ENCODE measurements around the gene TIMM23B.
"Not testable (repeated sequence)": the region's sequence is repeated elsewhere in the genome, so short reads cannot be mapped to it uniquely, and the experiment has no call there.

TIMM23B gene

GRCh38 chr10:49943607-49944006 lies 1.8 kb downstream of the TIMM23B start:
- not testable (repeated sequence) for H2AFZ ChIP-seq (ENCODE audit: low read depth, low read length); H3K27me3 ChIP-seq (ENCODE audit: insufficient read depth, low read length); H3K4me1 ChIP-seq (ENCODE audit: insufficient read depth, low read length); H3K9me3 ChIP-seq (ENCODE audit: low read length); H3K4me3 ChIP-seq (ENCODE audit: low read length); H3K36me3 ChIP-seq (ENCODE audit: insufficient read depth, low read length)

- H3K4me1 ChIP-seq (ENCODE audit: insufficient read depth, low read length); H3K4me3 ChIP-seq (ENCODE audit: low read length); H3K9me3 ChIP-seq (ENCODE audit: low read length); H3K27me3 ChIP-seq (ENCODE audit: insufficient read depth, low read length); H2AFZ ChIP-seq (ENCODE audit: low read depth, low read length): not testable (repeated sequence)
- peaks cover 12% of the 10 kb centered on the region for H3K36me3 ChIP-seq (ENCODE audit: insufficient read depth, low read length)
Measured at GRCh38 chr10:49948142-49948541, 6.3 kb downstream of the TIMM23B start.

GRCh38 chr10:49948737-49949136 lies 6.9 kb downstream of the TIMM23B start:
- H3K9me3 ChIP-seq (ENCODE audit: low read length); H3K4me3 ChIP-seq (ENCODE audit: low read length); H2AFZ ChIP-seq (ENCODE audit: low read depth, low read length); H3K27me3 ChIP-seq (ENCODE audit: insufficient read depth, low read length); H3K4me1 ChIP-seq (ENCODE audit: insufficient read depth, low read length): not testable (repeated sequence)
- peaks cover 10% of the 10 kb centered on the region for H3K36me3 ChIP-seq (ENCODE audit: insufficient read depth, low read length)

- H3K4me1 ChIP-seq (ENCODE audit: insufficient read depth, low read length); H3K4me3 ChIP-seq (ENCODE audit: low read length): not testable (repeated sequence)
Measured at GRCh38 chr10:49952006-49952405, 10.2 kb downstream of the TIMM23B start.

GRCh38 chr10:49953122-49953521 lies 11.3 kb downstream of the TIMM23B start:
- not testable (repeated sequence) for H3K4me3 ChIP-seq (ENCODE audit: low read length); H3K9me3 ChIP-seq (ENCODE audit: low read length); H3K27me3 ChIP-seq (ENCODE audit: insufficient read depth, low read length); H2AFZ ChIP-seq (ENCODE audit: low read depth, low read length); H3K4me1 ChIP-seq (ENCODE audit: insufficient read depth, low read length)
- H3K36me3 ChIP-seq (ENCODE audit: insufficient read depth, low read length), result peaks cover 11% of the 10 kb centered on the region

More at GRCh38 chr10:49952006-49952405, 10.2 kb downstream of the TIMM23B start:
- H3K9me3 ChIP-seq (ENCODE audit: low read length); H2AFZ ChIP-seq (ENCODE audit: low read depth, low read length); H3K36me3 ChIP-seq (ENCODE audit: insufficient read depth, low read length); H3K27me3 ChIP-seq (ENCODE audit: insufficient read depth, low read length): not testable (repeated sequence)

GRCh38 chr10:49970331-49970857 lies 28.5 kb downstream of the TIMM23B start:
- not testable (repeated sequence) for H3K9me3 ChIP-seq (ENCODE audit: low read length); H3K4me3 ChIP-seq (ENCODE audit: low read length); H3K27me3 ChIP-seq (ENCODE audit: insufficient read depth, low read length); H3K4me1 ChIP-seq (ENCODE audit: insufficient read depth, low read length); H3K36me3 ChIP-seq (ENCODE audit: insufficient read depth, low read length); H2AFZ ChIP-seq (ENCODE audit: low read depth, low read length)

- not testable (repeated sequence) for H3K4me1 ChIP-seq (ENCODE audit: insufficient read depth, low read length); H3K9me3 ChIP-seq (ENCODE audit: low read length); H3K27me3 ChIP-seq (ENCODE audit: insufficient read depth, low read length); H2AFZ ChIP-seq (ENCODE audit: low read depth, low read length); H3K4me3 ChIP-seq (ENCODE audit: low read length); H3K36me3 ChIP-seq (ENCODE audit: insufficient read depth, low read length)
Measured at GRCh38 chr10:49971466-49971865, 29.6 kb downstream of the TIMM23B start.

GRCh38 chr10:49972094-49972493 lies 30.2 kb downstream of the TIMM23B start:
- H3K36me3 ChIP-seq (ENCODE audit: insufficient read depth, low read length); H3K4me3 ChIP-seq (ENCODE audit: low read length); H2AFZ ChIP-seq (ENCODE audit: low read depth, low read length); H3K9me3 ChIP-seq (ENCODE audit: low read length); H3K27me3 ChIP-seq (ENCODE audit: insufficient read depth, low read length); H3K4me1 ChIP-seq (ENCODE audit: insufficient read depth, low read length): not testable (repeated sequence)

GRCh38 chr10:49977756-49978155 lies 35.9 kb downstream of the TIMM23B start:
- not testable (repeated sequence) for H3K36me3 ChIP-seq (ENCODE audit: insufficient read depth, low read length); H3K4me1 ChIP-seq (ENCODE audit: insufficient read depth, low read length); H3K27me3 ChIP-seq (ENCODE audit: insufficient read depth, low read length); H2AFZ ChIP-seq (ENCODE audit: low read depth, low read length); H3K9me3 ChIP-seq (ENCODE audit: low read length); H3K4me3 ChIP-seq (ENCODE audit: low read length)

GRCh38 chr10:49987207-49987606 lies 45.4 kb downstream of the TIMM23B start:
- H3K27me3 ChIP-seq (ENCODE audit: insufficient read depth, low read length); H3K9me3 ChIP-seq (ENCODE audit: low read length); H2AFZ ChIP-seq (ENCODE audit: low read depth, low read length); H3K4me3 ChIP-seq (ENCODE audit: low read length); H3K36me3 ChIP-seq (ENCODE audit: insufficient read depth, low read length); H3K4me1 ChIP-seq (ENCODE audit: insufficient read depth, low read length): not testable (repeated sequence)

GRCh38 chr10:49988376-49988775 lies 46.5 kb downstream of the TIMM23B start, which contains the start of gene AGAP6:
Gene AGAP6, plus strand, starts transcription at chr10:49988406. Its CDS starts 310 bp downstream, at chr10:49988716.
- not testable (repeated sequence) for H3K4me3 ChIP-seq (ENCODE audit: low read length); H3K36me3 ChIP-seq (ENCODE audit: insufficient read depth, low read length); H3K4me1 ChIP-seq (ENCODE audit: insufficient read depth, low read length); H2AFZ ChIP-seq (ENCODE audit: low read depth, low read length); H3K9me3 ChIP-seq (ENCODE audit: low read length); H3K27me3 ChIP-seq (ENCODE audit: insufficient read depth, low read length)

GRCh38 chr10:49995321-49995720 lies 53.5 kb downstream of the TIMM23B start:
- not testable (repeated sequence) for H3K9me3 ChIP-seq (ENCODE audit: low read length); H3K36me3 ChIP-seq (ENCODE audit: insufficient read depth, low read length); H3K4me1 ChIP-seq (ENCODE audit: insufficient read depth, low read length); H2AFZ ChIP-seq (ENCODE audit: low read depth, low read length); H3K27me3 ChIP-seq (ENCODE audit: insufficient read depth, low read length); H3K4me3 ChIP-seq (ENCODE audit: low read length)

- H3K36me3 ChIP-seq (ENCODE audit: insufficient read depth, low read length); H3K9me3 ChIP-seq (ENCODE audit: low read length); H3K4me3 ChIP-seq (ENCODE audit: low read length); H3K27me3 ChIP-seq (ENCODE audit: insufficient read depth, low read length); H3K4me1 ChIP-seq (ENCODE audit: insufficient read depth, low read length); H2AFZ ChIP-seq (ENCODE audit: low read depth, low read length): not testable (repeated sequence)
Measured at GRCh38 chr10:50014024-50014423, 72.2 kb downstream of the TIMM23B start.

- H3K27me3 ChIP-seq (ENCODE audit: insufficient read depth, low read length); H3K36me3 ChIP-seq (ENCODE audit: insufficient read depth, low read length); H2AFZ ChIP-seq (ENCODE audit: low read depth, low read length): not testable (repeated sequence)
Measured at GRCh38 chr10:50015596-50016220, 73.9 kb downstream of the TIMM23B start.

More at GRCh38 chr10:50015596-50016220, 73.9 kb downstream of the TIMM23B start:
- not testable (repeated sequence) for H3K9me3 ChIP-seq (ENCODE audit: low read length); H3K4me3 ChIP-seq (ENCODE audit: low read length); H3K4me1 ChIP-seq (ENCODE audit: insufficient read depth, low read length)
